Measurements from ENCODE around the gene CPM.

CPM gene

GRCh38 chr12:68903511-68903910 is 29.5 kb downstream of the CPM start:
- no peak for DNase-seq

GRCh38 chr12:68901551-68901950 is 31.4 kb downstream of the CPM start:
- DNase-seq: no peak

GRCh38 chr12:68901145-68901544 is 31.8 kb downstream of the CPM start:
- DNase-seq: no peak

- no peak for DNase-seq
Measured at GRCh38 chr12:68900241-68900640, 32.7 kb downstream of the CPM start.

- no peak for DNase-seq
Measured at GRCh38 chr12:68899251-68899771, 33.7 kb downstream of the CPM start.

- DNase-seq: no peak
Measured at GRCh38 chr12:68896881-68897540, 36.0 kb downstream of the CPM start.

- no peak for DNase-seq
Measured at GRCh38 chr12:68894276-68894855, 38.6 kb downstream of the CPM start.

- no peak for DNase-seq
Measured at GRCh38 chr12:68893741-68894140, 39.2 kb downstream of the CPM start.

GRCh38 chr12:68893201-68893600 is 39.8 kb downstream of the CPM start:
- DNase-seq: no peak

GRCh38 chr12:68891141-68891540 is 41.8 kb downstream of the CPM start:
- DNase-seq: no peak

- no peak for DNase-seq
Measured at GRCh38 chr12:68890701-68891113, 42.3 kb downstream of the CPM start.

- no peak for DNase-seq
Measured at GRCh38 chr12:68888243-68888642, 44.7 kb downstream of the CPM start.

- DNase-seq: no peak
Measured at GRCh38 chr12:68887641-68888040, 45.3 kb downstream of the CPM start.

GRCh38 chr12:68886636-68887572 is 46.1 kb downstream of the CPM start:
- DNase-seq: no peak

GRCh38 chr12:68885381-68885780 is 47.6 kb downstream of the CPM start:
- no peak for DNase-seq

GRCh38 chr12:68884251-68884650 is 48.7 kb downstream of the CPM start:
- no peak for DNase-seq

- no peak for DNase-seq
Measured at GRCh38 chr12:68883151-68883550, 49.8 kb downstream of the CPM start.

- DNase-seq: no peak
Measured at GRCh38 chr12:68882251-68882964, 50.6 kb downstream of the CPM start.

GRCh38 chr12:68880660-68881325 is 52.2 kb downstream of the CPM start:
- no peak for DNase-seq

GRCh38 chr12:68878846-68879245 is 54.1 kb downstream of the CPM start:
- no peak for DNase-seq

- DNase-seq: no peak
Measured at GRCh38 chr12:68878283-68878682, 54.7 kb downstream of the CPM start.

- no peak for DNase-seq
Measured at GRCh38 chr12:68877583-68877982, 55.4 kb downstream of the CPM start.

Data from NCI-H187 treated with DMSO at 0.1 percent for 48 hours (cell line).